KMS-11 (cell line): ENCODE data around the gene TAF1B.

Experiments
- H2AFZ ChIP-seq: fragments of 200-600 bp; sonication (generic); 2 replicates; pipeline ENCODE4 v1.6.1; 2016; ENCODE audit warnings: antibody characterized with exemption, mixed run types, low read depth
- H3K27ac ChIP-seq: fragments of 200-600 bp; sonication (generic); 2 replicates; pipeline ENCODE4 v1.6.1; 2016; ENCODE audit warnings: mild to moderate bottlenecking, mixed run types
- H3K27me3 ChIP-seq: fragments of 200-600 bp; sonication (generic); 2 replicates; pipeline ENCODE4 v1.6.1; 2017; ENCODE audit warnings: mild to moderate bottlenecking, low read depth, mixed run types, moderate library complexity; ENCODE audit not compliant: insufficient read depth
- H3K36me3 ChIP-seq: fragments of 200-600 bp; sonication (generic); 2 replicates; pipeline ENCODE4 v1.6.1; 2017; ENCODE audit warnings: mild to moderate bottlenecking, mixed run types; ENCODE audit not compliant: insufficient read depth
- H3K4me1 ChIP-seq: fragments of 200-600 bp; sonication (generic); 2 replicates; pipeline ENCODE4 v1.6.1; 2016; ENCODE audit warnings: mild to moderate bottlenecking, low read depth, mixed run types; ENCODE audit not compliant: poor library complexity, severe bottlenecking
- H3K4me2 ChIP-seq: fragments of 200-600 bp; sonication (generic); 2 replicates; pipeline ENCODE4 v1.7.0; 2016; ENCODE audit warnings: mild to moderate bottlenecking, mixed run types
- H3K4me3 ChIP-seq: fragments of 200-600 bp; sonication (generic); IDR thresholded peaks from 2 replicates; pipeline ENCODE4 v1.6.1; 2017; ENCODE audit warnings: low read depth, low read length, mixed read lengths; ENCODE audit not compliant: insufficient read depth
- H3K79me2 ChIP-seq: fragments of 200-600 bp; sonication (generic); 2 replicates; pipeline ENCODE4 v1.6.1; 2016; ENCODE audit warnings: low read depth, mixed run types; ENCODE audit not compliant: insufficient read depth
- H3K9ac ChIP-seq: fragments of 200-600 bp; sonication (generic); 2 replicates; pipeline ENCODE4 v1.6.1; 2016; ENCODE audit warnings: mild to moderate bottlenecking, mixed run types
- H4K20me1 ChIP-seq: fragments of 200-600 bp; sonication (generic); 2 replicates; pipeline ENCODE4 v1.6.1; 2016; ENCODE audit warnings: mild to moderate bottlenecking, mixed run types; ENCODE audit not compliant: insufficient read depth
- TF ChIP-seq, protein P1 (sequence below): fragments of 200-600 bp; sonication (generic); conservative IDR thresholded peaks from 2 replicates; pipeline ENCODE4 v1.6.1; 2017; ENCODE audit warnings: low read depth, mild to moderate bottlenecking, antibody characterized with exemption, low read length, moderate library complexity, mixed read lengths

TAF1B gene

DNA sequence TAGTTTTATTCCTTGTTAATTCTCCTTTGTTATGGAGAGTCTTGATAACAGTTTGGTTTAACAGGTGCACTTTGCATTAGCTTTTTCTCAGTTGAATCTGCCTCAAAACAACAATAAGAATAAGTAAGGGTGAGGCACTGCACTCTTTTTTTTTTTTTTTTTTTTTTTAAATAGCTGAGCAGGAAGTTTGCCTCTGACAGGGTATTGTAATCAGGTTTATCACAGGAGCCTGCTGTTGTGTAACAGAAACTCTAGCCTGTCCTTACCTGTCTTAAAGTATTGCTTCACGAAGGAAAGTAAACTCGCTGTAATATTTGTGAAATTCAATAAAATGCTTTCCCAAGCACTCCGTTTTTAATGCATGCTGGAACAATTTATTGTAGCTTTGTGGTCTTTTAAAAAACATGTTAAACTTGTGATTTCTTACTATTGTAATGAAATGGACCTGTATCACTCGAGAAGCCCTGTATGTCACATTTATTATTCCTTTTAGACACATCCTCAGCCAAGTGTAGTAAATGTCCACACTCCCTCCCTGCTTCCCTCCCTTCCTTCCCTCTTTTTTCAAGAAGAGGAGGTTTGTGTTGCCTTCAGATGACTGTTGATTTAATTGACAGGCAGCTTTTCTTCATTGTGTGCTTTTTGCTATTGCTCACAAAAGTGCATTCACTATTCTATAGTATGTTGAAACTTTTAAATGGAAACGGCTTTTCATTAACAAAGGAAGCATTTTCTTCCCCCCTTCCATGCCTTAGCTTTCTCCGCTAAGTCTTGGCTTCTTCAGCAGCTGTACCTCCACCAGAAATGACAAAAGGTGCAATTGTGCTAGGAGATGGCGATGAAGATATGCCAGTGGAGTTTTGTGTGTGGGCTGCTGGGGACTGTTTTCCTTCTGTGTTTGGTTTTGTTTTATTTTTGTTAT is 52.7 kb downstream of the TAF1B start:
- Histone ChIP-seq H3K9ac (no peak overlapping the region), H3K4me2 (no peak overlapping the region), H3K27ac (no peak overlapping the region)

GRCh38 chr2:9897331-9897737 is 54.1 kb downstream of the TAF1B start:
- Histone ChIP-seq H3K79me2 (no peaks in the 10 kb centered on the region), H3K9ac (no peak overlapping the region), H2AFZ (no peak overlapping the region), H3K4me3 (no peak overlapping the region), H3K4me2 (peak overlapping the region; percentile 13; the same call in 1 of the 2 replicates), H3K27ac (0 out of 2 replicates have a peak overlapping the region, but pooled peaks have one; percentile 5), H3K27me3 (no peaks in the 10 kb centered on the region), H3K4me1 (peaks cover 16% of the 10 kb centered on the region), H3K36me3 (no peaks in the 10 kb centered on the region), H4K20me1 (no peaks in the 10 kb centered on the region)
- TF ChIP-seq, protein P1, sequence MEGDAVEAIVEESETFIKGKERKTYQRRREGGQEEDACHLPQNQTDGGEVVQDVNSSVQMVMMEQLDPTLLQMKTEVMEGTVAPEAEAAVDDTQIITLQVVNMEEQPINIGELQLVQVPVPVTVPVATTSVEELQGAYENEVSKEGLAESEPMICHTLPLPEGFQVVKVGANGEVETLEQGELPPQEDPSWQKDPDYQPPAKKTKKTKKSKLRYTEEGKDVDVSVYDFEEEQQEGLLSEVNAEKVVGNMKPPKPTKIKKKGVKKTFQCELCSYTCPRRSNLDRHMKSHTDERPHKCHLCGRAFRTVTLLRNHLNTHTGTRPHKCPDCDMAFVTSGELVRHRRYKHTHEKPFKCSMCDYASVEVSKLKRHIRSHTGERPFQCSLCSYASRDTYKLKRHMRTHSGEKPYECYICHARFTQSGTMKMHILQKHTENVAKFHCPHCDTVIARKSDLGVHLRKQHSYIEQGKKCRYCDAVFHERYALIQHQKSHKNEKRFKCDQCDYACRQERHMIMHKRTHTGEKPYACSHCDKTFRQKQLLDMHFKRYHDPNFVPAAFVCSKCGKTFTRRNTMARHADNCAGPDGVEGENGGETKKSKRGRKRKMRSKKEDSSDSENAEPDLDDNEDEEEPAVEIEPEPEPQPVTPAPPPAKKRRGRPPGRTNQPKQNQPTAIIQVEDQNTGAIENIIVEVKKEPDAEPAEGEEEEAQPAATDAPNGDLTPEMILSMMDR, result no peak

More for the DNA sequence above, 52.7 kb downstream of the TAF1B start:
- Histone ChIP-seq H4K20me1 (no peaks in the 10 kb centered on the region), H2AFZ (no peak overlapping the region), H3K4me1 (peaks cover 16% of the 10 kb centered on the region), H3K4me3 (no peak overlapping the region), H3K36me3 (no peaks in the 10 kb centered on the region), H3K79me2 (no peaks in the 10 kb centered on the region), H3K27me3 (no peaks in the 10 kb centered on the region)
- TF ChIP-seq, protein P1, result no peak

DNA sequence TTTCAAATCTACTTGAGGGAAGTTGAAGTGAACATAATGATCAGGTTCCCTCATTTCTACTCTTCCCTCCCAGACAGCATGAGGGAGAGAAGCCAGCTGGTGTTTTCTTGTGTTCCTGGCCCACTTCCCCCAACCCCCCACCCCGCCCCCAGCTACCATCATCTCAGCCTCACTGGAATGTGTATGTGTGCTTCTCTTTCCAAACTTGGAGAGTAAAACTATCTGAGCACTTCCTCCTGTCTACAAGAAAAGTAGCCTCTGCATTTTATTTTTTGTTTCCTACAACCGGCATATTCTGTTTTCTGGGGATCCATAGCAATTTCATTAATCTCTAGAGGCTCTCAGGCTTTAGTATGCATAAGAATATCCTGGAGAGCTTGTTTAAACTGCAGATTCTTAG is 54.6 kb downstream of the TAF1B start:
- no peaks in the 10 kb centered on the region for H4K20me1 ChIP-seq
- no peak overlapping the region for H3K27ac ChIP-seq
- no peak overlapping the region for H3K9ac ChIP-seq
- peaks cover 16% of the 10 kb centered on the region for H3K4me1 ChIP-seq
- TF ChIP-seq, protein P1, result no peak
- H3K4me3 ChIP-seq, result no peak overlapping the region
- no peaks in the 10 kb centered on the region for H3K27me3 ChIP-seq
- H2AFZ ChIP-seq, result no peak overlapping the region
- no peaks in the 10 kb centered on the region for H3K36me3 ChIP-seq
- H3K4me2 ChIP-seq, result no peak overlapping the region
- no peaks in the 10 kb centered on the region for H3K79me2 ChIP-seq

DNA sequence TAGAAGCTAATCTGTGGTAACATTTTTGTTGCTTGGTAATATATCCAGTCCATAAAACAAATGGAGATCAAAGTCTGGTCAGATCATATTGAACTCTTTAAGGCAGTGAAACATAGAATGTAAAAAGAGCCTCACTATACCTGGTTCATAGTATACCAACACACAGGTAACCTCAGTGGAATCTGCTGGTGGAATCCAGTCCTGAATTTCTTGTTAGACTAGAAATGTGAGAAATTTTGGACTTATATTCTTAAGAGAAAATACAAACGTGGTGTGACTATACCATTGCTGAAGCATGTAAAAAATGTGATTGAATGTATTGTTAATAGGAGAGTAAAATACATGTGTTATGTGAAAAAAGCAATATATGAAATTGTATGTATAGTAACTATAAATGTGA is 62.1 kb downstream of the TAF1B start:
- H4K20me1 ChIP-seq, result no peaks in the 10 kb centered on the region
- H3K27ac ChIP-seq, result no peak overlapping the region
- no peak overlapping the region for H3K4me2 ChIP-seq
- H3K79me2 ChIP-seq, result no peaks in the 10 kb centered on the region
- no peak overlapping the region for H3K9ac ChIP-seq
- H3K4me3 ChIP-seq, result no peak overlapping the region
- no peak overlapping the region for H2AFZ ChIP-seq
- no peaks in the 10 kb centered on the region for H3K4me1 ChIP-seq
- TF ChIP-seq, protein P1, result no peak
- H3K36me3 ChIP-seq, result no peaks in the 10 kb centered on the region
- H3K27me3 ChIP-seq, result no peaks in the 10 kb centered on the region
